WTC11 (cell line): ENCODE data around the gene VPS35L. TPM values are rescaled to one million over a fixed set of nuclear protein-coding genes. Genes with fewer than 3 reads are reported as not detected.

Experiments used
- CREB1 ChIP-seq: sonication (generic); formaldehyde crosslinking; IDR thresholded peaks from 2 replicates; pipeline ENCODE4 v1.8.0; 2023; ENCODE audit warnings: mild to moderate bottlenecking, missing genetic modification reagents
- ETV6 ChIP-seq: sonication (generic); formaldehyde crosslinking; IDR thresholded peaks from 2 replicates; pipeline ENCODE4 v1.8.1; 2022; ENCODE audit warnings: mild to moderate bottlenecking, missing genetic modification reagents
- FOXJ3 ChIP-seq: sonication (generic); formaldehyde crosslinking; IDR thresholded peaks from 2 replicates; pipeline ENCODE4 v1.9.0; 2021; ENCODE audit warnings: missing genetic modification reagents, mild to moderate bottlenecking, borderline replicate concordance
- FOXK1 ChIP-seq: sonication (generic); formaldehyde crosslinking; IDR thresholded peaks from 2 replicates; pipeline ENCODE4 v1.8.0; 2022; ENCODE audit warnings: mild to moderate bottlenecking, moderate library complexity, missing genetic modification reagents
- NR1H2 ChIP-seq: sonication (generic); formaldehyde crosslinking; IDR thresholded peaks from 2 replicates; pipeline ENCODE4 v1.9.0; 2021; ENCODE audit warnings: mild to moderate bottlenecking, moderate library complexity, missing genetic modification reagents
- NR3C1 ChIP-seq: sonication (generic); formaldehyde crosslinking; conservative IDR thresholded peaks from 2 replicates; pipeline ENCODE4 v1.8.1; 2023; ENCODE audit warnings: low read depth, mild to moderate bottlenecking, missing genetic modification reagents
- SMAD3 ChIP-seq: sonication (generic); formaldehyde crosslinking; IDR thresholded peaks from 2 replicates; pipeline ENCODE4 v1.8.0; 2022; ENCODE audit warnings: missing genetic modification reagents, mild to moderate bottlenecking, borderline replicate concordance
- SMAD4 ChIP-seq: sonication (generic); formaldehyde crosslinking; IDR thresholded peaks from 2 replicates; pipeline ENCODE4 v1.8.0; 2022; ENCODE audit warnings: mild to moderate bottlenecking, missing genetic modification reagents
- ZNF263 ChIP-seq: sonication (generic); formaldehyde crosslinking; IDR thresholded peaks from 2 replicates; pipeline ENCODE4 v1.8.1; 2022; ENCODE audit warnings: low read depth, mild to moderate bottlenecking, moderate library complexity, missing genetic modification reagents
- ZNF317 ChIP-seq: sonication (generic); formaldehyde crosslinking; IDR thresholded peaks from 2 replicates; pipeline ENCODE4 v1.8.1; 2023; ENCODE audit warnings: low read depth, mild to moderate bottlenecking, moderate library complexity, missing genetic modification reagents, borderline replicate concordance
- total RNA-seq: library from RNA; stranded (reverse); gene quantifications from 3 replicates; pipeline ENCODE4 v1.2.3, GENCODE V29; 2021
- TF ChIP-seq, protein P1 (sequence below): fragments of 250-450 bp; sonication (Bioruptor Pico); IDR thresholded peaks from 2 replicates; pipeline ENCODE4 v1.9.0; 2021; ENCODE audit warnings: mild to moderate bottlenecking
- TF ChIP-seq, protein P2 (sequence below): sonication (generic); formaldehyde crosslinking; IDR thresholded peaks from 2 replicates; pipeline ENCODE4 v1.8.1; 2023; ENCODE audit warnings: mild to moderate bottlenecking, missing genetic modification reagents, moderate library complexity
- TF ChIP-seq, protein P3 (sequence below): sonication (generic); formaldehyde crosslinking; IDR thresholded peaks from 2 replicates; pipeline ENCODE4 v1.8.1; 2023; ENCODE audit warnings: mild to moderate bottlenecking, missing genetic modification reagents
- TF ChIP-seq, protein P4 (sequence below): sonication (generic); formaldehyde crosslinking; IDR thresholded peaks from 2 replicates; pipeline ENCODE4 v1.8.1; 2022; ENCODE audit warnings: missing genetic modification reagents, borderline replicate concordance
- TF ChIP-seq, protein P5 (sequence below): sonication (generic); formaldehyde crosslinking; IDR thresholded peaks from 2 replicates; pipeline ENCODE4 v1.8.0; 2022; ENCODE audit warnings: mild to moderate bottlenecking, missing genetic modification reagents
- TF ChIP-seq, protein P6 (sequence below): sonication (generic); formaldehyde crosslinking; IDR thresholded peaks from 2 replicates; pipeline ENCODE4 v1.8.0; 2022; ENCODE audit warnings: mild to moderate bottlenecking, missing genetic modification reagents
- TF ChIP-seq, protein P7 (sequence below): sonication (generic); formaldehyde crosslinking; IDR thresholded peaks from 2 replicates; pipeline ENCODE4 v1.8.0; 2023; ENCODE audit warnings: mild to moderate bottlenecking, missing genetic modification reagents
- TF ChIP-seq, protein P8 (sequence below): fragments of 250-450 bp; sonication (Bioruptor Pico); conservative IDR thresholded peaks from 2 replicates; pipeline ENCODE4 v1.9.0; 2021; ENCODE audit warnings: mild to moderate bottlenecking
- TF ChIP-seq, protein P9 (sequence below): sonication (generic); formaldehyde crosslinking; IDR thresholded peaks from 2 replicates; pipeline ENCODE4 v1.8.1; 2023; ENCODE audit warnings: mild to moderate bottlenecking, missing genetic modification reagents

VPS35L gene
- total RNA-seq, 1 experiment from 2014 or later = 59.7 TPM

DNA sequence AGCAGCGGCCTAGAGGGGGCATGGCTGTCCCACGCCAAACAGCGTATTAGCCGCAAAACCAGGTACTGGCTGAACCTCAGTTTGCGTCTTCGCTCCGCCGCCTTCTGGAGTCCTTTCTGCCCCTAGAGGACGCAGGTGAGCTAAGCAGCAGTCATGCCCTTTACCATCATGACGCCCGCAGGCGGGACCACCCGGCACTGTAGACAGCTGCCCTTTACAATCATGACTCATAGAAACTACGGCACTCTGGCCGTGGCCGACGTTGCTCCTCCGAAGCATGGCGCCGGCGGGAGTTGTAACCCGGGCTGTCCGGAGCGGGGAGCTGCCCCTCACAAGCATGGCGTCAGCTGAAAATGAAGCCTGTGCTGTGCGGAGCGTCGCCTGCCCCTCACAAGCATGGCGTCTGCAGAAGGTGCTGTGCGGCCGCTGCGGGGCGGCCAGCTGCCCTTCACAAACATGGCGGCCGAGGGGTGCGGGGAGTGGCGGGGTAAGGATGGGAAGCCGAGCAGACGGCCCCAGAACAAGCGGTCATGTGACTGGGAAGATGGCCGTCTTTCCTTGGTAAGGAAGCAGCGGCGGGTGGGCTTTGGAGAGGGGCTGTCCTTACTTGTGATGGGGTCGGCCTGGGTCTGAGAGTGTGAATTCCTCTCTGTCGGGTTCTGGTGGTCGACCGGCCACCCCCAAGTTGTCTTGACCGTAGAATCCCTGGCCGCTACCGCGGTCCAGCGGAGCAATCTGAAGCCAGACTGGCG is at the start of gene VPS35L (continued):
- TF ChIP-seq ZNF317 (CRISPR knock-in tag) = no peak
- TF ChIP-seq ZNF263 (CRISPR knock-in tag) = no peak
- no peak for TF ChIP-seq CREB1 (CRISPR knock-in tag)
- no peak for TF ChIP-seq NR1H2 (CRISPR knock-in tag)
- no peak for TF ChIP-seq FOXJ3 (CRISPR knock-in tag)
- TF ChIP-seq, protein P1, sequence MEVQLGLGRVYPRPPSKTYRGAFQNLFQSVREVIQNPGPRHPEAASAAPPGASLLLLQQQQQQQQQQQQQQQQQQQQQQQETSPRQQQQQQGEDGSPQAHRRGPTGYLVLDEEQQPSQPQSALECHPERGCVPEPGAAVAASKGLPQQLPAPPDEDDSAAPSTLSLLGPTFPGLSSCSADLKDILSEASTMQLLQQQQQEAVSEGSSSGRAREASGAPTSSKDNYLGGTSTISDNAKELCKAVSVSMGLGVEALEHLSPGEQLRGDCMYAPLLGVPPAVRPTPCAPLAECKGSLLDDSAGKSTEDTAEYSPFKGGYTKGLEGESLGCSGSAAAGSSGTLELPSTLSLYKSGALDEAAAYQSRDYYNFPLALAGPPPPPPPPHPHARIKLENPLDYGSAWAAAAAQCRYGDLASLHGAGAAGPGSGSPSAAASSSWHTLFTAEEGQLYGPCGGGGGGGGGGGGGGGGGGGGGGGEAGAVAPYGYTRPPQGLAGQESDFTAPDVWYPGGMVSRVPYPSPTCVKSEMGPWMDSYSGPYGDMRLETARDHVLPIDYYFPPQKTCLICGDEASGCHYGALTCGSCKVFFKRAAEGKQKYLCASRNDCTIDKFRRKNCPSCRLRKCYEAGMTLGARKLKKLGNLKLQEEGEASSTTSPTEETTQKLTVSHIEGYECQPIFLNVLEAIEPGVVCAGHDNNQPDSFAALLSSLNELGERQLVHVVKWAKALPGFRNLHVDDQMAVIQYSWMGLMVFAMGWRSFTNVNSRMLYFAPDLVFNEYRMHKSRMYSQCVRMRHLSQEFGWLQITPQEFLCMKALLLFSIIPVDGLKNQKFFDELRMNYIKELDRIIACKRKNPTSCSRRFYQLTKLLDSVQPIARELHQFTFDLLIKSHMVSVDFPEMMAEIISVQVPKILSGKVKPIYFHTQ = no peak
- TF ChIP-seq, protein P2, sequence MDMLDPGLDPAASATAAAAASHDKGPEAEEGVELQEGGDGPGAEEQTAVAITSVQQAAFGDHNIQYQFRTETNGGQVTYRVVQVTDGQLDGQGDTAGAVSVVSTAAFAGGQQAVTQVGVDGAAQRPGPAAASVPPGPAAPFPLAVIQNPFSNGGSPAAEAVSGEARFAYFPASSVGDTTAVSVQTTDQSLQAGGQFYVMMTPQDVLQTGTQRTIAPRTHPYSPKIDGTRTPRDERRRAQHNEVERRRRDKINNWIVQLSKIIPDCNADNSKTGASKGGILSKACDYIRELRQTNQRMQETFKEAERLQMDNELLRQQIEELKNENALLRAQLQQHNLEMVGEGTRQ (CRISPR knock-in tag) = peak; percentile 96
- TF ChIP-seq, protein P3, sequence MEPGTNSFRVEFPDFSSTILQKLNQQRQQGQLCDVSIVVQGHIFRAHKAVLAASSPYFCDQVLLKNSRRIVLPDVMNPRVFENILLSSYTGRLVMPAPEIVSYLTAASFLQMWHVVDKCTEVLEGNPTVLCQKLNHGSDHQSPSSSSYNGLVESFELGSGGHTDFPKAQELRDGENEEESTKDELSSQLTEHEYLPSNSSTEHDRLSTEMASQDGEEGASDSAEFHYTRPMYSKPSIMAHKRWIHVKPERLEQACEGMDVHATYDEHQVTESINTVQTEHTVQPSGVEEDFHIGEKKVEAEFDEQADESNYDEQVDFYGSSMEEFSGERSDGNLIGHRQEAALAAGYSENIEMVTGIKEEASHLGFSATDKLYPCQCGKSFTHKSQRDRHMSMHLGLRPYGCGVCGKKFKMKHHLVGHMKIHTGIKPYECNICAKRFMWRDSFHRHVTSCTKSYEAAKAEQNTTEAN (CRISPR knock-in tag) = 0 out of 2 replicates have a peak, but pooled peaks have one; percentile 73
- TF ChIP-seq NR3C1 (CRISPR knock-in tag) = no peak
- peak; percentile 45; the same call in 1 of the 2 replicates for TF ChIP-seq ETV6 (CRISPR knock-in tag)
- TF ChIP-seq, protein P4, sequence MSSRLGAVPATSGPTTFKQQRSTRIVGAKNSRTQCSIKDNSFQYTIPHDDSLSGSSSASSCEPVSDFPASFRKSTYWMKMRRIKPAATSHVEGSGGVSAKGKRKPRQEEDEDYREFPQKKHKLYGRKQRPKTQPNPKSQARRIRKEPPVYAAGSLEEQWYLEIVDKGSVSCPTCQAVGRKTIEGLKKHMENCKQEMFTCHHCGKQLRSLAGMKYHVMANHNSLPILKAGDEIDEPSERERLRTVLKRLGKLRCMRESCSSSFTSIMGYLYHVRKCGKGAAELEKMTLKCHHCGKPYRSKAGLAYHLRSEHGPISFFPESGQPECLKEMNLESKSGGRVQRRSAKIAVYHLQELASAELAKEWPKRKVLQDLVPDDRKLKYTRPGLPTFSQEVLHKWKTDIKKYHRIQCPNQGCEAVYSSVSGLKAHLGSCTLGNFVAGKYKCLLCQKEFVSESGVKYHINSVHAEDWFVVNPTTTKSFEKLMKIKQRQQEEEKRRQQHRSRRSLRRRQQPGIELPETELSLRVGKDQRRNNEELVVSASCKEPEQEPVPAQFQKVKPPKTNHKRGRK (CRISPR knock-in tag) = no peak
- TF ChIP-seq, protein P5, sequence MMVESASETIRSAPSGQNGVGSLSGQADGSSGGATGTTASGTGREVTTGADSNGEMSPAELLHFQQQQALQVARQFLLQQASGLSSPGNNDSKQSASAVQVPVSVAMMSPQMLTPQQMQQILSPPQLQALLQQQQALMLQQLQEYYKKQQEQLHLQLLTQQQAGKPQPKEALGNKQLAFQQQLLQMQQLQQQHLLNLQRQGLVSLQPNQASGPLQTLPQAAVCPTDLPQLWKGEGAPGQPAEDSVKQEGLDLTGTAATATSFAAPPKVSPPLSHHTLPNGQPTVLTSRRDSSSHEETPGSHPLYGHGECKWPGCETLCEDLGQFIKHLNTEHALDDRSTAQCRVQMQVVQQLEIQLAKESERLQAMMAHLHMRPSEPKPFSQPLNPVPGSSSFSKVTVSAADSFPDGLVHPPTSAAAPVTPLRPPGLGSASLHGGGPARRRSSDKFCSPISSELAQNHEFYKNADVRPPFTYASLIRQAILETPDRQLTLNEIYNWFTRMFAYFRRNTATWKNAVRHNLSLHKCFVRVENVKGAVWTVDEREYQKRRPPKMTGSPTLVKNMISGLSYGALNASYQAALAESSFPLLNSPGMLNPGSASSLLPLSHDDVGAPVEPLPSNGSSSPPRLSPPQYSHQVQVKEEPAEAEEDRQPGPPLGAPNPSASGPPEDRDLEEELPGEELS (CRISPR knock-in tag) = 0 out of 2 replicates have a peak, but pooled peaks have one; percentile 6
- no peak; the same call in 1 of the 2 replicates for TF ChIP-seq SMAD3 (CRISPR knock-in tag)
- TF ChIP-seq SMAD4 (CRISPR knock-in tag) = no peak
- TF ChIP-seq, protein P6, sequence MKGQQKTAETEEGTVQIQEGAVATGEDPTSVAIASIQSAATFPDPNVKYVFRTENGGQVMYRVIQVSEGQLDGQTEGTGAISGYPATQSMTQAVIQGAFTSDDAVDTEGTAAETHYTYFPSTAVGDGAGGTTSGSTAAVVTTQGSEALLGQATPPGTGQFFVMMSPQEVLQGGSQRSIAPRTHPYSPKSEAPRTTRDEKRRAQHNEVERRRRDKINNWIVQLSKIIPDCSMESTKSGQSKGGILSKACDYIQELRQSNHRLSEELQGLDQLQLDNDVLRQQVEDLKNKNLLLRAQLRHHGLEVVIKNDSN (CRISPR knock-in tag) = peak; percentile 95
- TF ChIP-seq FOXK1 (CRISPR knock-in tag) = peak; percentile 53
- TF ChIP-seq, protein P7, sequence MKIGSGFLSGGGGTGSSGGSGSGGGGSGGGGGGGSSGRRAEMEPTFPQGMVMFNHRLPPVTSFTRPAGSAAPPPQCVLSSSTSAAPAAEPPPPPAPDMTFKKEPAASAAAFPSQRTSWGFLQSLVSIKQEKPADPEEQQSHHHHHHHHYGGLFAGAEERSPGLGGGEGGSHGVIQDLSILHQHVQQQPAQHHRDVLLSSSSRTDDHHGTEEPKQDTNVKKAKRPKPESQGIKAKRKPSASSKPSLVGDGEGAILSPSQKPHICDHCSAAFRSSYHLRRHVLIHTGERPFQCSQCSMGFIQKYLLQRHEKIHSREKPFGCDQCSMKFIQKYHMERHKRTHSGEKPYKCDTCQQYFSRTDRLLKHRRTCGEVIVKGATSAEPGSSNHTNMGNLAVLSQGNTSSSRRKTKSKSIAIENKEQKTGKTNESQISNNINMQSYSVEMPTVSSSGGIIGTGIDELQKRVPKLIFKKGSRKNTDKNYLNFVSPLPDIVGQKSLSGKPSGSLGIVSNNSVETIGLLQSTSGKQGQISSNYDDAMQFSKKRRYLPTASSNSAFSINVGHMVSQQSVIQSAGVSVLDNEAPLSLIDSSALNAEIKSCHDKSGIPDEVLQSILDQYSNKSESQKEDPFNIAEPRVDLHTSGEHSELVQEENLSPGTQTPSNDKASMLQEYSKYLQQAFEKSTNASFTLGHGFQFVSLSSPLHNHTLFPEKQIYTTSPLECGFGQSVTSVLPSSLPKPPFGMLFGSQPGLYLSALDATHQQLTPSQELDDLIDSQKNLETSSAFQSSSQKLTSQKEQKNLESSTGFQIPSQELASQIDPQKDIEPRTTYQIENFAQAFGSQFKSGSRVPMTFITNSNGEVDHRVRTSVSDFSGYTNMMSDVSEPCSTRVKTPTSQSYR (CRISPR knock-in tag) = peak; percentile 37; the same call in 1 of the 2 replicates
- TF ChIP-seq, protein P8, sequence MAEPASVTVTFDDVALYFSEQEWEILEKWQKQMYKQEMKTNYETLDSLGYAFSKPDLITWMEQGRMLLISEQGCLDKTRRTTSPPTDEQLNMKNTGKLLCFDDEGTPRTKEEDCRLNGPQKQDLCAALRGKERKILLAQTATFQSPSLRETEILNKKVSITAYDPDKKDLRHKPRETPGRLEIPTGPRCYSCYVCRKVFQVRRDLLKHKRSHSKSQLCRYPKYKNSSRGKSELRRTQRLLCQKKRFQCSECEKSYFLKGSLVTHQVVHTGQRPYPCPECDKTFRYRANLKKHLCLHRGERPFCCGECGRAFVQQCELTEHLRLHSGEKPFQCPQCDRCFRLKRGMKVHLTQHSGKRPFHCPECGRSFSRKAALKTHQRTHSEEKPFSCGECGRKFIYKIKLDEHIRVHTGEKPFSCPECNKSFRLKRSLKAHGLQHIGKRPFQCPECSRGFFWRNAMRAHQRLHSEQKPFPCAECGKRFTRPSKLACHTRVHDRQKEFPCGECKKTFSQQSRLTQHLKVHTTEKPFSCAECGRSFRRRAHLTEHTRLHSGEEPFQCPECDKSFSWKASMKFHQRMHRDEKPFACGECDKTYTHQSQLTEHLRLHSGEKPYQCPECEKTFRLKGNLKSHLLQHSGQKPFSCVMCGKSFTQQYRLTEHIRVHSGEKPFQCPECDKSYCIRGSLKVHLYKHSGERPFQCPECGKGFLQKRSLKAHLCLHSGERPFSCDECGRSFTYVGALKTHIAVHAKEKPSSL (CRISPR knock-in tag) = no peak
- TF ChIP-seq, protein P9, sequence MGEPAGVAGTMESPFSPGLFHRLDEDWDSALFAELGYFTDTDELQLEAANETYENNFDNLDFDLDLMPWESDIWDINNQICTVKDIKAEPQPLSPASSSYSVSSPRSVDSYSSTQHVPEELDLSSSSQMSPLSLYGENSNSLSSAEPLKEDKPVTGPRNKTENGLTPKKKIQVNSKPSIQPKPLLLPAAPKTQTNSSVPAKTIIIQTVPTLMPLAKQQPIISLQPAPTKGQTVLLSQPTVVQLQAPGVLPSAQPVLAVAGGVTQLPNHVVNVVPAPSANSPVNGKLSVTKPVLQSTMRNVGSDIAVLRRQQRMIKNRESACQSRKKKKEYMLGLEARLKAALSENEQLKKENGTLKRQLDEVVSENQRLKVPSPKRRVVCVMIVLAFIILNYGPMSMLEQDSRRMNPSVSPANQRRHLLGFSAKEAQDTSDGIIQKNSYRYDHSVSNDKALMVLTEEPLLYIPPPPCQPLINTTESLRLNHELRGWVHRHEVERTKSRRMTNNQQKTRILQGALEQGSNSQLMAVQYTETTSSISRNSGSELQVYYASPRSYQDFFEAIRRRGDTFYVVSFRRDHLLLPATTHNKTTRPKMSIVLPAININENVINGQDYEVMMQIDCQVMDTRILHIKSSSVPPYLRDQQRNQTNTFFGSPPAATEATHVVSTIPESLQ (CRISPR knock-in tag) = no peak
